IgD-negative memory B cell (primary cell): ENCODE results near the gene ZNRF3. TPM values are rescaled to one million over a fixed set of nuclear protein-coding genes. Genes with fewer than 3 reads are reported as not detected.
A peak's percentile ranks its signal among the peaks of the same experiment; 100 is the strongest.

ENCODE experiments used
- H3K27ac Mint-ChIP-seq, 3 donors: one replicate each; pipeline ENCODE4 v1.8.0; 2020 to 2022; ENCODE audit warnings: mild to moderate bottlenecking in 3 of 3, mixed read lengths in 3 of 3, moderate library complexity in 1 of 3
- H3K27me3 Mint-ChIP-seq: one replicate; pipeline ENCODE4 v1.8.0; 2021; ENCODE audit warnings: mixed read lengths
- H3K36me3 Mint-ChIP-seq: one replicate; pipeline ENCODE4 v1.8.0; 2020; ENCODE audit warnings: mild to moderate bottlenecking, mixed read lengths
- H3K4me1 Mint-ChIP-seq, 3 donors: one replicate each; pipeline ENCODE4 v1.8.0; 2020 to 2022; ENCODE audit warnings: mixed read lengths in 3 of 3, mild to moderate bottlenecking in 1 of 3
- H3K4me3 Mint-ChIP-seq, 4 donors: one replicate each; pipeline ENCODE4 v1.8.0; 2020 to 2022; ENCODE audit warnings: mild to moderate bottlenecking in 4 of 4, mixed read lengths in 4 of 4, moderate library complexity in 3 of 4
- H3K9me3 Mint-ChIP-seq, 3 donors: one replicate each; pipeline ENCODE4 v1.8.0; 2020 to 2021; ENCODE audit warnings: mixed read lengths in 3 of 3, mild to moderate bottlenecking in 1 of 3
- polyA plus RNA-seq: library from polyadenylated mRNA; unstranded; fragments of 300-500 nt; fragmentation: Illumina TruSeq; gene quantifications from one replicate; pipeline ENCODE4 v1.2.3, GENCODE V29; 2021

ZNRF3 gene
- polyA plus RNA-seq, 1 donor from 2014 or later: 0.16 TPM

DNA sequence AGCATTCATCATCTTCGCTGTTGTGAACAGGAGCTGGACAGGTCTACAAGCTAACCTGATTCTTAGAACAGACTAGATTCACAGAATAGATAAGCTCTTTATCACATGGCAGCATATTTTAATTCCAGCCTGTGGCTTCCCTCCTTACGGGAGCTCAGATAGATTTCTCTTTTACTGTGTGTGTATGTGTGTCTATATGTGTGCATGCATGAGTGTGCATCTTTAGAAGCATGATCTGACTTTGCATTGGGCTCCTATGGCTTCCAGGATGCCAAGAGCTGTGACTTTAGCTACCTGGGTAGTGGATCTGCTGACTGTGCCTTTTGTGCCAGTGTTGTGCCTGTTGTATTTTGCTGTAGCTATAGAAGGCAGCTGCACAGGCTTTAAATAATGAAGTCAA is 44.3 kb downstream of the ZNRF3 start:
- Mint-ChIP-seq H3K9me3 (no peaks in the 10 kb centered on the region), H3K36me3 (no peaks in the 10 kb centered on the region), H3K27me3 (peaks cover 18% of the 10 kb centered on the region), H3K4me3 (no peak overlapping the region), H3K27ac (no peak overlapping the region), H3K4me1 (peaks cover 0 to 4% (median 4%) of the 10 kb centered on the region in 3 donors)

DNA sequence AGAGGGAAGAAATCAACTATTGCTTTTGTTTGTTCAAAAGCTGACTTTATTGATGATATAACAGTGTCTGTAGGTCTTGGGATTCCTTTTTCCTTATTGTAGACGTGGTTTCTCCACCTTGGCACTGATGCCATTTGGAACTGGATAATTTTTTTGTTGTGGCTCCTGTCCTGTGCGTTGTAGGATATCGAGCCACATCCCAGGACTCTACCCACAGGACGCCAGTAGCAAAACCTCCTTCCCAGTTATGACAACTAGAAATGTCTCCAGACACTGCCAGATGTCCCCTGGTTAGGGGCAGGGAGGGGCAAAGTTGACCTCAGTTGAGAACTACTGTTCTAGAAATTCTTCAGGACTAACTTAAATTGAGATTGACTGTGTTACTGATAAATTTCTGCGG is 45.8 kb downstream of the ZNRF3 start:
- H3K9me3 Mint-ChIP-seq: no peaks in the 10 kb centered on the region
- H3K36me3 Mint-ChIP-seq: no peaks in the 10 kb centered on the region
- H3K4me1 Mint-ChIP-seq: peaks cover 3 to 4% (median 4%) of the 10 kb centered on the region in 3 donors
- no peak overlapping the region for H3K4me3 Mint-ChIP-seq
- no peak overlapping the region for H3K27ac Mint-ChIP-seq
- peaks cover 19% of the 10 kb centered on the region for H3K27me3 Mint-ChIP-seq

DNA sequence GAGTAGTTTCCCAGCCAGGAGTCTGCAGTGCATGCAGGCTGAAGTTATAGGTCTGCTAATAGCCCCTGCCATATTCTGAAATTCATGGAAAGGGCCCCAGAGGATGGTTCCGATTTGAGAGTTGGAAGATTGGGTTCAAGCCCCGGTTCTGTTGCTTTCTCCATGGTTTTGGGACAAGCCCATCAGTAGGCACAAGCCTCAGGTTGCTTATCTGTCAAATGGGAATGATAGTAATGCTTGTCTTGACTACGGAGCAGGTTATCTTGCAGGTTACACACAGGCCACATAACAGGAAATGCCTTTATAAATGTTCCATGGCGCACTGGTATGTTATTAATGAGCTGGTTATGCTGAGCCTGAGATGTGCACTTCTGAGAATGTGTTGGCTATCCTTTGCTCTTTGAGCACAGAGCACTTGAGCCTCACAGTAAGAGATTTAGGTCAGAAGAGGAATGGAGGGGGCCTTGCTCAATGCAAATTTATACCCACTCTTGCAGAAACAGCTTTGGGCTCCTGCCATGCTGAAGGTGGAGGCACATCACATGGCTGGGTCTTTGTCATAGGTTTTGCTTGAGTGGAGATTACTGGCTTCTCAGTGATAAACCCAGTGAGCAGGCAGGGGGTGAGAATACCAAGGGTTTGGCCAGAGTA is 47.1 kb downstream of the ZNRF3 start:
- Mint-ChIP-seq H3K27me3 (peaks cover 13% of the 10 kb centered on the region), H3K4me3 (peak overlapping the region in 1 of 4 donors; percentile 11), H3K36me3 (peaks cover 2% of the 10 kb centered on the region), H3K27ac (no peak overlapping the region), H3K9me3 (no peaks in the 10 kb centered on the region), H3K4me1 (peaks cover 4 to 6% (median 4%) of the 10 kb centered on the region in 3 donors)

DNA sequence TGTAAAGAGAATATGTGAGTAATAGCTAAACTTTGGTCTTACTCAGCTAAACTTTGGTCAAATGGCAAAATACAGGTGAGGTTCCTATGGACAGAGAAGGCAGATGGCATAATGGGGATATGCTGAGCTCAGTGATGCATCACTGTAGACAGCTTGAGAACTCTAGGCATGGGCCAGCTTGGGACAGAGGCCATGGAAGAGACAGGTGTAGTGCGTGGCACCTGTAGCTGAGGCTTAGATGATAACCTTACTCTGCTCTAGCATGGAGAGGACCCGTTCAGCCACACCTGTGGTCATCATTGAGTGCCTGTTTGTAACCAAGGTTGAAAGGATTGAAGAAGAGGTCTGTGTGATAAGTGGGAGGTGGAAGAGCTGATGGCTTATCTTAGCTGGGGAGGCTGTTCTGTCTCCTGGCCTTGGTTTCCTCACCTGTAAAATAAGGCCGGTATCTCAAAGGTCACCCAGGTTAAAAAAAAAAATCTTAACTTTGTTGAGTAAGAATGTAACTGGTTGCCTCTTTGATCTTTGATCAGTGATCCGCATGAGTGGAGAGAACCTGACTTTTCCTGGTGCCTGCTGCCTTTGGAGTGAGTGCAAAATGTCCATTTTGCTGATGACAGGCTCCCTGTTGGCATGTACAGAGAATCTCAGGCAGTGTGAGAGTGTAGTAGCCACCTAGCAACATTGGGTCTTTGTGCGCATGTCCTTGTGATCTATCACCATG is 48.6 kb downstream of the ZNRF3 start:
- Mint-ChIP-seq H3K4me1 (peaks cover 4 to 6% (median 4%) of the 10 kb centered on the region in 3 donors), H3K9me3 (no peaks in the 10 kb centered on the region), H3K27ac (no peak overlapping the region), H3K36me3 (peaks cover 2% of the 10 kb centered on the region), H3K27me3 (peaks cover 13% of the 10 kb centered on the region), H3K4me3 (no peak overlapping the region)

DNA sequence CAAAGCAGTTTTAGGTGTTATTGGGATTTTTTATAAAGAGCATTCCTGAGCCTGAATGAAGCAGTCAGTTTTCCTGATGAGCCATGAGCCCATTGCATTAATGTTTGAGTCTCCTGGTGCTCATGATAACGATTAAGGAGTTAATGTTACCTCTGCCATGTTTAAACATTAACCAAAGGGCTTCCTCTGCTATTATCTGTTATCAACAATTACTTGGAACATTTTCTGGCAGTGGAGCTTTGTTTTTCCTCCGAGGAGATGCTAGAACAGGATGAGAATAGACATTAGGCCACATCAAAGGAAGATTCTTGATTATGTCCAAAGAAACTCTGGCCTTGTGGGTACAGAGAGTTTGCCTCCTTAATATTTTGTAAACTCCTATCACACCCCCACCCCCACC is 49.9 kb downstream of the ZNRF3 start:
- Mint-ChIP-seq H3K27ac (no peak overlapping the region), H3K4me3 (no peak overlapping the region), H3K9me3 (no peaks in the 10 kb centered on the region), H3K4me1 (peaks cover 4 to 6% (median 4%) of the 10 kb centered on the region in 3 donors), H3K27me3 (peaks cover 10% of the 10 kb centered on the region), H3K36me3 (peaks cover 2% of the 10 kb centered on the region)

- H3K9me3 Mint-ChIP-seq: no peaks in the 10 kb centered on the region
- H3K27me3 Mint-ChIP-seq: peaks cover 10% of the 10 kb centered on the region
- H3K27ac Mint-ChIP-seq: no peak overlapping the region
- H3K36me3 Mint-ChIP-seq: peaks cover 2% of the 10 kb centered on the region
- no peak overlapping the region for H3K4me3 Mint-ChIP-seq
- H3K4me1 Mint-ChIP-seq: peaks cover 4 to 6% (median 4%) of the 10 kb centered on the region in 3 donors
Measured at GRCh38 chr22:28934026-28934425, 50.7 kb downstream of the ZNRF3 start.

DNA sequence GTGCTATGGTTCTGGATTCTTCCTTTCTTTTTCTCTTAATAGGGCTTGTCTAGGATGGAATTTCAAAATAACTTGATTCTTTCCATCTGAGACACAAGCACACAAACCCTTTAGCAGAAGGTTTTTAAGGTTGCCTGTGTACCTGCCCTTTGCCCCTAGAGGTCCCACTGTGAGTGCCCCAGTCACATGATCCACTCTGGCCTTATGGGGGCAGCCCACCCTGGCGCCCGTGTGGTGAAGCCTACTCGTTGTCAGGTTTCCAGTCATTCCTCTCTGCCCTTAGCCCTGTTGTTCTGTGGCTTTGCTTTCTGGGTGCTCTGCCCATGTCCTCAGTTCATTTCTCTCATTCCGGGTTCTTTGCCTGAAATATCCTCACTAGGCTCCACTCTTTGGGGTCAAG is 51.8 kb downstream of the ZNRF3 start:
- H3K4me3 Mint-ChIP-seq: peak overlapping the region in 1 of 4 donors; percentile 58
- H3K36me3 Mint-ChIP-seq: peaks cover 2% of the 10 kb centered on the region
- no peak overlapping the region for H3K27ac Mint-ChIP-seq
- peaks cover 4 to 6% (median 4%) of the 10 kb centered on the region in 3 donors for H3K4me1 Mint-ChIP-seq
- peaks cover 10% of the 10 kb centered on the region for H3K27me3 Mint-ChIP-seq
- H3K9me3 Mint-ChIP-seq: no peaks in the 10 kb centered on the region

- Mint-ChIP-seq H3K27me3 (peaks cover 10% of the 10 kb centered on the region), H3K4me1 (peaks cover 0 to 6% (median under 1%) of the 10 kb centered on the region in 3 donors), H3K27ac (no peak overlapping the region)
Measured at GRCh38 chr22:28935713-28936112, 52.3 kb downstream of the ZNRF3 start.

GRCh38 chr22:28936200-28936599 is 52.8 kb downstream of the ZNRF3 start:
- H3K27ac Mint-ChIP-seq: no peak overlapping the region
- no peaks in the 10 kb centered on the region for H3K9me3 Mint-ChIP-seq
- H3K36me3 Mint-ChIP-seq: peaks cover 2% of the 10 kb centered on the region
- H3K4me3 Mint-ChIP-seq: no peak overlapping the region
- peaks cover 0 to 6% (median 0%) of the 10 kb centered on the region in 3 donors for H3K4me1 Mint-ChIP-seq
- peaks cover 10% of the 10 kb centered on the region for H3K27me3 Mint-ChIP-seq

More at GRCh38 chr22:28935713-28936112, 52.3 kb downstream of the ZNRF3 start:
- Mint-ChIP-seq H3K9me3 (no peaks in the 10 kb centered on the region), H3K36me3 (peaks cover 2% of the 10 kb centered on the region), H3K4me3 (no peak overlapping the region)

DNA sequence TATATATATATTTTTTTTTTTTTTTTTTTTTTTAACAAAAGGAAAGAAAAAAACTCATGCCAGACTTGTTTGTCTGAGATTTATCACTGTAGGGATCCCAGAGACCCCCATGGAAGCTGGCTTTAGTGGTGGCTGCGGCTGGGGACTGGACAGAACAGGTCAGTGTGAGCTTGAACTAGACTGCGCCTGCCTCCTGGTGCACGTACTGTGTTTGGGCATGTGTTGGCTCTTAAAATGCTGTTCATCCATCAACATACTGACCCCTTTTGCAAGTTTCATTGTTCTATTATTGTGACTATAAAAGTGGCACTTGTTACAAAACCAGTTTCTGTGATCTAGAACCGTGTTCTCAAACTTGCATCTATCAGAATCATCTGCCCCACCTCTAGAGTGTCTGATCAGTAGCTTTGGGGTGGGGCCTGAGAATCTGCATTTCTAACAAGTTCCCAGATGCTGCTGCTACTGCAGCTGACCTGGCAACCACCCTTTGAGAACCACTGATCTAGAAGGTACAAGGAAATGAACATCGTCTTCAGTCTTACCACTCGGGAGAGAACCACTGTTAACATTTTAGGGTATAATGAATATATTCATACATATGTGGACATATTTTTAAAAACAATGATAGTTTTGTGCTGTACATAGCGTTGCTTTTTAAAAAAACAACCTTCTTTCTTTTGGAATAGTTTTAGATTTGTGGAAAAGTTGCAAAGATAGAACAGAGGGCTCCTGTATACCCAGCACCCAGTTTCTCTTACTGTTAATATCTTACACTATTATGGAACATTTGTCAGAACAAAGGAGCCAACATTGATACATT is 54.0 kb downstream of the ZNRF3 start:
- H3K27ac Mint-ChIP-seq: no peak overlapping the region
- peaks cover 0 to 6% (median 0%) of the 10 kb centered on the region in 3 donors for H3K4me1 Mint-ChIP-seq
- H3K4me3 Mint-ChIP-seq: no peak overlapping the region
- H3K36me3 Mint-ChIP-seq: peaks cover 2% of the 10 kb centered on the region
- no peaks in the 10 kb centered on the region for H3K9me3 Mint-ChIP-seq
- peaks cover 6% of the 10 kb centered on the region for H3K27me3 Mint-ChIP-seq

- peaks cover 2% of the 10 kb centered on the region for H3K36me3 Mint-ChIP-seq
- peaks cover 0 to 3% (median 2%) of the 10 kb centered on the region in 3 donors for H3K4me1 Mint-ChIP-seq
- no peak overlapping the region for H3K4me3 Mint-ChIP-seq
- no peak overlapping the region for H3K27ac Mint-ChIP-seq
- H3K27me3 Mint-ChIP-seq: no peaks in the 10 kb centered on the region
- H3K9me3 Mint-ChIP-seq: no peaks in the 10 kb centered on the region
Measured at GRCh38 chr22:28938286-28938833, 55.0 kb downstream of the ZNRF3 start.

GRCh38 chr22:28939394-28939793 is 56.0 kb downstream of the ZNRF3 start:
- Mint-ChIP-seq H3K36me3 (peaks cover 2% of the 10 kb centered on the region), H3K27me3 (peaks cover 4% of the 10 kb centered on the region), H3K4me3 (no peak overlapping the region), H3K9me3 (no peaks in the 10 kb centered on the region), H3K4me1 (peaks cover 0 to 3% (median 2%) of the 10 kb centered on the region in 3 donors), H3K27ac (no peak overlapping the region)

DNA sequence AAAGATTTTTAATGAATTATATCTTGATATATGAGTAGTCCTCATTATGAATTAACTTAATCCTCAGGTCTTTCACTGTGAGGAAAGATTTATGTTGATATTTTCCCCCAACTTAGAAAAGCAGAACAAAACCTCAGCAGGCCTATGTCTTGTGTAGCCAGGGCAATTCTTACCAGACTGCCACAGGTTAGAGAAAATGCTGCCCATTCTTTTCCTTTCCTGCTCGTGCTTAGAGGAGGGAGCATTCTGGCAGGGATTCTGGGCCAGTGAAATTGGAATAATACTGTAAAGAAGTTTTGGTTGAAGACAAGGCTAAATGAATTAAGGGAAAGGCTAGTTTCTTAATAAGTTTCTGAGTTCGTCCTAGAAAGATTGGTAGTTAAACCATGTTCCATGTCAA is 56.6 kb downstream of the ZNRF3 start:
- H3K27me3 Mint-ChIP-seq: peaks cover 4% of the 10 kb centered on the region
- no peak overlapping the region for H3K4me3 Mint-ChIP-seq
- H3K36me3 Mint-ChIP-seq: peaks cover 3% of the 10 kb centered on the region
- no peak overlapping the region for H3K27ac Mint-ChIP-seq
- H3K4me1 Mint-ChIP-seq: peaks cover 0 to 3% (median 2%) of the 10 kb centered on the region in 3 donors
- no peaks in the 10 kb centered on the region for H3K9me3 Mint-ChIP-seq

GRCh38 chr22:28940441-28940840 is 57.1 kb downstream of the ZNRF3 start:
- H3K27ac Mint-ChIP-seq: no peak overlapping the region
- peaks cover 0 to 3% (median under 1%) of the 10 kb centered on the region in 3 donors for H3K4me1 Mint-ChIP-seq
- H3K4me3 Mint-ChIP-seq: no peak overlapping the region
- H3K36me3 Mint-ChIP-seq: peaks cover 4% of the 10 kb centered on the region
- H3K27me3 Mint-ChIP-seq: peaks cover 4% of the 10 kb centered on the region
- H3K9me3 Mint-ChIP-seq: no peaks in the 10 kb centered on the region

- peaks cover 11% of the 10 kb centered on the region for H3K27me3 Mint-ChIP-seq
- no peak overlapping the region for H3K27ac Mint-ChIP-seq
- H3K4me1 Mint-ChIP-seq: peaks cover 0 to 3% (median 0%) of the 10 kb centered on the region in 3 donors
- peaks cover 9 to 16% (median 10%) of the 10 kb centered on the region in 3 donors for H3K9me3 Mint-ChIP-seq
- peaks cover 10% of the 10 kb centered on the region for H3K36me3 Mint-ChIP-seq
- H3K4me3 Mint-ChIP-seq: no peak overlapping the region
Measured at GRCh38 chr22:28942333-28942732, 59.0 kb downstream of the ZNRF3 start.
